NT2/D1 (cell line): ENCODE data around the gene ACER1.

Experiments used
- SUZ12 ChIP-seq: IDR thresholded peaks from 2 replicates; pipeline ENCODE4 v1.6.1; 2011; ENCODE audit not compliant: insufficient read length, insufficient read depth; ENCODE audit errors: extremely low read depth
- YY1 ChIP-seq: IDR thresholded peaks from 2 replicates; pipeline ENCODE4 v1.6.1; 2011; ENCODE audit not compliant: insufficient read length, insufficient read depth
- ZNF274 ChIP-seq: IDR thresholded peaks from 2 replicates; pipeline ENCODE4 v1.6.1; 2011; ENCODE audit warnings: mild to moderate bottlenecking, low read depth, low read length

GRCh38 chr19:6324757-6325156, 8.7 kb downstream of the ACER1 start:
- no peak for TF ChIP-seq YY1
- TF ChIP-seq ZNF274 = no peak
- no peak for TF ChIP-seq SUZ12
